ENCODE data around the gene TGM5. TPM values are rescaled to one million over a fixed set of nuclear protein-coding genes. Genes with fewer than 3 reads are reported as not detected.

The TGM5 gene
- total RNA-seq, 1 experiment from 2014 or later = not detected

- no peak for DNase-seq (ENCODE audit: low read depth)
Observed at GRCh38 chr15:43196760-43197548, 69.8 kb downstream of the TGM5 start.

GRCh38 chr15:43194795-43195194 is 71.9 kb downstream of the TGM5 start:
- DNase-seq (ENCODE audit: low read depth) = no peak

GRCh38 chr15:43193710-43194109 is 73.0 kb downstream of the TGM5 start:
- DNase-seq (ENCODE audit: low read depth) = no peak

DNA sequence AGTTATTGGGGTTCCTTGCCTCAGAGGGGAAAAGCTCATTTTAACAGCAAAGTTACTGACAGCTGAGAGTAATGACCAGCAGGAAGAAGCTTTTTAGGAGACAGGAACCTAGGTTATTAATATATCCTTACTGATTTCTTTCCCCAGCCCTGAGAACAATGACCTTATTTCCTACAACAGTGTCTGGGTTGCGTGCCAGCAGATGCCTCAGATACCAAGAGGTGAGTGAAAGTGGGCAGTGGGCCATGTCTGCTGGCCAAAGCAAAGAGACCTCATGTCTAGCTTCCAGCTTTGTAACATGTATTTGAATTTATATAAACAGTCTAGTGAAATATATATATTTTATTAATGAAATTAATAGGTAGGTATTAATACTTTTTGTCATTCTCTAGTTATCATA is 76.5 kb downstream of the TGM5 start:
- DNase-seq (ENCODE audit: low read depth) = no peak

DNA sequence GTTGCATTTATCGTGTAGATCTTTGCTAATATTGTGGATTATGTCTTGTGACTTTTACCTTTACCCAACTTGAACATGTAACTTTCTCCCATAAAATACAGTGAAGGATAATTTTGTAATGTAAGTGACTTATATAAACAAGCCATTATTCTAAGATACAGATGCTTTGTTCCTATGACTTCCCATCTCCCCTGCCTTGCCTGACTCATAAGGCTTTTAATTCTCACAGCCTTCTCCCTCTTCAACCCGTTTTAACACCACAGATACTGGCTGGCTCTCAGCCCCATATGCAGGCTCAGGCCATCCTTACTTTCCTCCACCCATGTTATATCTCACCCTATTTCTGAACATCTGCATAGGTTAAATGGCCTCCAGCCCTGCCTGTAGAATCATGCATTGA is 77.4 kb downstream of the TGM5 start:
- no peak for DNase-seq (ENCODE audit: low read depth)

DNA sequence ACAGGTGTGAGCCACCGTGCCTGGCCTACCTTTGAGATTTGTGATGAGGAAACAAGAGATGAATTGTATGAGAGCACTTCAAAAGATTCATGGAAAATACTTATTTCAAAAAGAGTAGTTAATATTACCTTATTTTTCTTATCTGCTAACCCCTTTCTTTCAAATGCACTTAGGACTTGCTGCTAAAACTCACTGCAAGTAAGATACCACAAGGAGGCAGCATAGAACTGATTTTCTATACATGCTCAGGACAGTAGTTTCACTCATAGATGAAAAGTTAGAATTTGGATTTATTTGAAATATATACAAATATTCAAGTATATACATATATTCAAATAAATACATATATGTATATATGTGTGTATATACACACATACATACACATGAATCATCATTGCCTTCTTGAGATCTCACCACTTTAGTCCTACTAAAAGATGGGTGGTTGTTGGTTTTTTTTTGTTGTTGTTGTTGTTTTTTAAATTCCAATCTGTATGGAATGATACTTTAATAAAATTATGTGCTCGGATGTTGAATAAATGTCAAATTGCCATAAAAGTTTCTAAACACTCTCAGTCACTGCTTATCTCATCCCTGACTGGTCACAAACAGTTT is 79.1 kb downstream of the TGM5 start:
- DNase-seq (ENCODE audit: low read depth) = peak; percentile 48

DNA sequence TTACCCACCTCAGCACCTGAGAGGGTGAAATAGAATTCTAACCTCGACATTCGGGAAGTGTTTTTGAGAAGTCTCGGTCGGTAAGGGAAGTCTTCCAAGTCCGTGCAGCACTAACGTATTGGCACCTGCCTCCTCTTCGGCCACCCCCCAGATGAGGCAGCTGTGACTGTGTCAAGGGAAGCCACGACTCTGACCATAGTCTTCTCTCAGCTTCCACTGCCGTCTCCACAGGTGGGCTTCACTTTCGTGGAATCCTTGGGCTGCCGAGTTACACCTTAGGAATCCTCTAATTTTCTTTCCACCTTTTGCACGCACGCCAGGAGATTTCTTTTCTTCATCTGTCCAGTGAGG is 80.8 kb downstream of the TGM5 start:
- DNase-seq (ENCODE audit: low read depth) = peak; percentile 6

DNA sequence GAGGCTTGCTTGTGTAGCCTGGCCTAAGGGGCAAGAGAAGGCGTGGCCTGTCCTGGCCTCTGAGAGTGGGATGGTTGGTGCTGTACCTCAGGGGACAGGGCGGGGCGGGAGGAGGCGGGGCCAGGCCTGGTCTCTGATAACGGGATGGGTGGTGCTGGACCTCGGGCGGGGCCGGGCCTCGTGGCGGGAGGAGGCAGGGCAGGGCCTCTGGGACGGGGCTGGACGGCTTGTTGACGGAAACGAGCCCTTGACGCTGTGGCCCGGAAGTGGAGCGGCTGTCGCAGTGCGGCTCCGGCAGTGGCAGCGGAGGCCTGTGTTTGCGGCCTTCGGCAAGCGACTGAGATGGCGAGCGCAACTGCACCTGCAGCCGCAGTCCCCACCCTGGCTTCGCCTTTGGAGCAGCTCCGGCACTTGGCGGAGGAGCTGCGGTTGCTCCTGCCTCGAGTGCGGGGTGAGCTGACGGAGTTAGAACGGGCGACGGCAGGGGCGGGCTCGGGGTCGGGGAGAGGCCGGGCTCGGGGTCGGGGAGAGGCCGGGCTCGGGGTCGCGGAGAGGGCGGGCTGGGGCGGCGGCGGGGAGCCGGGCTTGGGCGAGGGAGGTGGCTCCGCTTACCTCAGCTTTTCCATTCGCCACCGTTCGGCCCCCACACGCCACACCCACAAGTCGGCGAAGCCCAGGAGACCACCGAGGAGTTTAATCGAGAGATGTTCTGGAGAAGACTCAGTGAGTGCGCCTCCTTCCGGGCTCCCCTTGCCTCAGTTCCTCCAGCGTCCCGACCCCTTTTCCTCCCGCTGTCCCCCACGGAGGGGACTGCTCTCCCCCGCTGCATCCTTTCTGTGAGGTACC is 81.3 kb downstream of the TGM5 start, which contains the start of gene CCNDBP1:
TSS of gene CCNDBP1 (plus strand) at position 247 of the 846 bp plus-strand sequence. CDS start at position 343, 96 bp downstream.
- DNase-seq (ENCODE audit: low read depth) = peak; percentile 76

- DNase-seq (ENCODE audit: low read depth) = no peak
Observed at GRCh38 chr15:43184407-43185124, 82.2 kb downstream of the TGM5 start.

DNA sequence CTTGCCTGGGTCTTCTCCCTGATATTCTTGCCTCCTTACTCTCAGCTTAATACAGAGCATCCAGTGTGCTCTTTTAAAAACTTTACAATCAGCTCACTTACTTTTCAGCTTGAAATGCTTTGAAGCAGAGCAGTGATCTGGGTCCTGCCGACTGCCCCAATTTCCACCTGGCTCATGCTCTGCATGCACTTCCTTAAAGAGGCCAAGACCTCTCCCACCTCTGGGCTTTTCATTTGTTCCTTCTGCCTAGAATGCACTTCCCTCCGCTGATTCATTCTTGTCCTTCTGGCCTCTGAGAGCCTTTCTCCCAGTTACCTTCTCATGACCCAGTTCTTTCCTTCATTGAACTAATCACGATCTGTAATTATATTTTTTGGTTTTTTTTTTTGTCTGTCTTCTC is 83.5 kb downstream of the TGM5 start:
- no peak for DNase-seq (ENCODE audit: low read depth)

Other genes with a start within 250 kb of the TGM5 start
- gene UBR1, start 160.9 kb downstream of the TGM5 start, total RNA-seq (2014; rRNA removed) = 23.0 and 24.7 TPM in 2 replicates
- 5.2 and 5.7 TPM in 2 replicates for gene TMEM62, start 133.3 kb downstream of the TGM5 start, total RNA-seq (2014; rRNA removed)
- gene CCNDBP1, start 81.5 kb downstream of the TGM5 start, total RNA-seq (2014; rRNA removed) = 50.1 and 53.2 TPM in 2 replicates
- not detected in 2 replicates for gene EPB42, start 45.9 kb downstream of the TGM5 start, total RNA-seq (2014; rRNA removed)
- gene TGM7, start 35.3 kb upstream of the TGM5 start, total RNA-seq (2014; rRNA removed) = not detected in 2 replicates
- gene LCMT2, start 63.6 kb upstream of the TGM5 start, total RNA-seq (2014; rRNA removed) = 10.4 and 13.8 TPM in 2 replicates
- gene ZSCAN29, start 104.1 kb upstream of the TGM5 start, total RNA-seq (2014; rRNA removed) = 20.8 and 24.2 TPM in 2 replicates
- gene TUBGCP4, start 104.2 kb upstream of the TGM5 start, total RNA-seq (2014; rRNA removed) = 13.8 and 15.6 TPM in 2 replicates
- gene TP53BP1, start 226.2 kb upstream of the TGM5 start, total RNA-seq (2014; rRNA removed) = 37.7 and 46.0 TPM in 2 replicates